GM12878 (cell line): ENCODE measurements around the gene CHST8. TPM values are rescaled to one million over a fixed set of nuclear protein-coding genes. Genes with fewer than 3 reads are reported as not detected.

Experiments used
- ATAC-seq: fragments of 200-7000 bp; cut with Tn5 transposase; 3 replicates; pipeline ENCODE4 v1.9.1; 2020; ENCODE audit warnings: mild to moderate bottlenecking, moderate library complexity
- BruUV-seq: library from RNA; stranded (reverse); fragments of 400-500 nt; replicated peaks from 2 replicates; lab custom pipeline; 2021; lab: Mats Ljungman, UMichigan
- CTCF ChIA-PET: fragments of 300-600 bp; sonication (Branson Sonifier 250); formaldehyde crosslinking; extraction: SDS; loops from one replicate; lab custom pipeline; 2021; ENCODE audit warnings: inconsistent platforms; lab: Yijun Ruan, JAX
- POLR2A ChIA-PET: fragments of 350-600 bp; formaldehyde crosslinking; extraction: SDS; loops from one replicate; lab custom pipeline; 2021; ENCODE audit warnings: inconsistent platforms; lab: Charles Lee
- RAD21 ChIA-PET: fragments of 300-600 bp; sonication (Branson Sonifier 250); formaldehyde crosslinking; loops from one replicate; lab custom pipeline; 2023; ENCODE audit warnings: antibody characterized with exemption; ENCODE audit not compliant: unreplicated experiment; lab: Charles Lee
- SMC1A ChIA-PET: fragments of 300-600 bp; sonication (Branson Sonifier 250); formaldehyde crosslinking; loops from one replicate; lab custom pipeline; 2023; ENCODE audit not compliant: unreplicated experiment, uncharacterized antibody; lab: Charles Lee
- DNase-seq: peaks from one replicate; pipeline ENCODE4 v3.0.0-alpha.2; 2011; ENCODE audit warnings: low read depth, low spot score
- FAIRE-seq: peaks from 3 replicates; lab custom pipeline; 2011; peaks lifted over from hg19 to GRCh38; lab: Jason Lieb, UNC
- H2AFZ ChIP-seq: 2 replicates; pipeline ENCODE4 v1.6.0; 2011; ENCODE audit warnings: low read depth, low read length, control low read depth; ENCODE audit not compliant: control insufficient read depth
- H3K27ac ChIP-seq: 2 replicates; pipeline ENCODE4 v1.5.1; 2011; ENCODE audit warnings: control low read depth; ENCODE audit not compliant: control insufficient read depth, insufficient read depth
- H3K27me3 ChIP-seq, 2 experiments: replicated peaks in 1 of 2; 2 replicates each; pipeline versions ENCODE4 v1.6.0 to v1.6.1; 2011; ENCODE audit warnings: low read length in 1 of 2; ENCODE audit not compliant: control insufficient read depth in 2 of 2, insufficient read depth in 2 of 2
- H3K36me3 ChIP-seq, 2 experiments: 2 replicates each; pipeline ENCODE4 v1.5.1; 2011; ENCODE audit warnings: low read length in 1 of 2; ENCODE audit not compliant: control insufficient read depth in 2 of 2, insufficient read depth in 2 of 2
- H3K4me1 ChIP-seq: 2 replicates; pipeline ENCODE4 v1.6.1; 2011; ENCODE audit warnings: mild to moderate bottlenecking, low read length, moderate library complexity, mixed read lengths; ENCODE audit not compliant: control insufficient read depth, insufficient read depth
- H3K4me2 ChIP-seq: 2 replicates; pipeline ENCODE4 v1.6.0; 2011; ENCODE audit warnings: control low read depth; ENCODE audit not compliant: control insufficient read depth, insufficient read depth
- H3K4me3 ChIP-seq: fragments of 200-600 bp; sonication (generic); 2 replicates; pipeline ENCODE4 v1.5.1; 2016
- H3K79me2 ChIP-seq: 2 replicates; pipeline ENCODE4 v1.6.0; 2011; ENCODE audit warnings: low read length; ENCODE audit not compliant: control insufficient read depth, insufficient read depth
- H3K9ac ChIP-seq: 2 replicates; pipeline ENCODE4 v1.8.0; 2011; ENCODE audit warnings: low read length, control low read depth, mixed read lengths; ENCODE audit not compliant: control insufficient read depth, insufficient read depth
- H3K9me3 ChIP-seq: replicated peaks from 3 replicates; pipeline ENCODE4 v1.5.1; 2011; ENCODE audit warnings: mild to moderate bottlenecking, low read length; ENCODE audit not compliant: control insufficient read depth, insufficient read depth
- H4K20me1 ChIP-seq: 2 replicates; pipeline ENCODE4 v1.6.0; 2011; ENCODE audit not compliant: control insufficient read depth, insufficient read depth
- BRCA1 ChIP-seq: IDR thresholded peaks from 2 replicates; pipeline ENCODE4 v1.6.1; 2011; ENCODE audit warnings: low read depth, low read length, improper control_type of control experiment
- KDM1A ChIP-seq: fragments of 200-600 bp; sonication (generic); IDR thresholded peaks from 2 replicates; pipeline ENCODE4 v1.6.1; 2016; ENCODE audit warnings: borderline replicate concordance
- MTA2 ChIP-seq: fragments of 450-650 bp; IDR thresholded peaks from 2 replicates; pipeline ENCODE4 v1.6.1; 2016; ENCODE audit warnings: low read depth, mild to moderate bottlenecking, moderate library complexity
- SMC3 ChIP-seq: IDR thresholded peaks from 2 replicates; pipeline ENCODE4 v1.6.1; 2011; ENCODE audit warnings: low read length, improper control_type of control experiment, borderline replicate concordance
- TAF1 ChIP-seq: IDR thresholded peaks from 2 replicates; pipeline ENCODE4 v1.6.1; 2011; ENCODE audit warnings: mild to moderate bottlenecking, low read depth, low read length, borderline replicate concordance
- WGBS: methylation state at CpG from one replicate; pipeline ENCODE4 v1.1.6; 2016; ENCODE audit warnings: low lambda C conversion rate; ENCODE audit not compliant: insufficient replicate concordance, insufficient coverage; ENCODE audit errors: missing lambda C conversion rate; 5-methylcytosine and 5-hydroxymethylcytosine counted together
- in situ Hi-C: fragments of 300-500 bp; cut with MboI; formaldehyde crosslinking; loops from 9 replicates; pipeline ENCODE4 v1.14.3; 2018; ENCODE audit warnings: mixed read lengths
- intact Hi-C: fragments of 100-400 bp; cut with micrococcal nuclease; formaldehyde crosslinking; loops from one replicate; pipeline ENCODE4 v1.14.2; 2022; ENCODE audit not compliant: unreplicated experiment
- polyA plus RNA-seq, 11 experiments: library from polyadenylated mRNA; depleted of rRNA in 4 of 11; unstranded in 6 of 11; stranded (reverse) in 5 of 11; fragments of >200 nt; fragmentation: Nextera tagmentation in 4 of 11; fragmentation: Illumina TruSeq in 1 of 11; extraction: Ambion mirVana in 4 of 11; extraction: Trizol in 1 of 11; gene quantifications; 1 replicate in 1 of 11; 2 replicates in 10 of 11; pipeline versions ENCODE4 v1.2.1 to v1.2.3, GENCODE V29; 2011 to 2016; ENCODE audit warnings: inconsistent platforms in 2 of 11, missing spikeins in 2 of 11, low read depth in 1 of 11
- total RNA-seq, 4 experiments: library from RNA; depleted of rRNA in 3 of 4; stranded (reverse); fragments of >200 nt in 3 of 4; fragmentation: Illumina TruSeq in 1 of 4; extraction: Trizol in 1 of 4; gene quantifications; 2 replicates each; pipeline versions ENCODE4 v1.2.1 to v1.2.3, GENCODE V29; 2013 to 2021
- TF ChIP-seq, protein P1 (sequence below): IDR thresholded peaks from 2 replicates; pipeline ENCODE4 v1.6.1; 2011; ENCODE audit warnings: low read depth, mild to moderate bottlenecking, low read length, moderate library complexity, borderline replicate concordance; ENCODE audit errors: extremely low read depth
- TF ChIP-seq, protein P2 (sequence below): fragments of 450-650 bp; IDR thresholded peaks from 2 replicates; pipeline ENCODE4 v1.6.1; 2017; ENCODE audit warnings: low read depth, mild to moderate bottlenecking, moderate library complexity
- TF ChIP-seq, protein P3 (sequence below): fragments of 450-650 bp; IDR thresholded peaks from 2 replicates; pipeline ENCODE4 v1.6.1; 2016; ENCODE audit warnings: mild to moderate bottlenecking
- TF ChIP-seq, protein P4 (sequence below): fragments of 450-650 bp; IDR thresholded peaks from 2 replicates; pipeline ENCODE4 v1.6.1; 2017; ENCODE audit warnings: antibody characterized with exemption, mild to moderate bottlenecking, moderate library complexity

CHST8 gene
- total and polyA plus RNA-seq, 10 of the 15 experiments (the other 5 are each of a cell fraction or from before 2014, with no cell fraction given): 0.06 TPM; not detected in 9

DNA sequence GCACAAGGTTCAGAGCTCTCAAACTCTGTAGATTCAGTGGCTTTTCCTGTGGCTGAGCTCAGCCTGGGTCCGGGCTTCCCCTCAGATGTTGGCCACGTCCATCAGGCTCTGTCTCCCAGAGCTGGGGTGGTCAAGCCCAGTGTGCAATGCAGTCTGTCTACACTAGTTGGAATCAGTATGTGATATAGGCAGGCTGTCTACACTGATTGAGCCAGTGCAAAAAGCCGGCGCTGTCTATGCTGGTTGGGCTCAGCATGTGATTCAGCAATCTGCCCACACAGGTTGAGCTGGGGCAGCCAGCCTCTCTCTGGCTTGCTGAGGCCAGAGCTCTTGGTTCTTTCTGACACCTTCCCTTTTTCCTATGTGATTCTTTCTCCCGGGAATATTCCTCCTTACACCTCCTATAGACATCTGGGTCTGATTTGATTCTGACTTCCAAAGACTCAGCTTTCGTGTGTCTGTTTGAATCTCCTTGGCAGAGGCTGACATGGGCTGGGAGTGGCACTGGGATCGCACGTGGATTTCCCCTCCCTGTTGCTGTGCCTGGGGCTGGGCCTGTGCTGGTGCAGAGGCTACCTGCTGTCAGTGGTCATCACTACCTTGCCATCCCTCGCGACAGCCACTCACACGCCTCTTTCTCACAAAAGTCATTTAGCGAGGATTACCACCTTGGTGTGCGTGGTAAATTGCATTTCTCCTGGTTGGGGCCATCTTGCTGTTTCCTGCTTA is 9.3 kb downstream of the CHST8 start (continued):
- TF ChIP-seq, protein P1, sequence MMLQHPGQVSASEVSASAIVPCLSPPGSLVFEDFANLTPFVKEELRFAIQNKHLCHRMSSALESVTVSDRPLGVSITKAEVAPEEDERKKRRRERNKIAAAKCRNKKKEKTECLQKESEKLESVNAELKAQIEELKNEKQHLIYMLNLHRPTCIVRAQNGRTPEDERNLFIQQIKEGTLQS: no peak
- no peak for TF ChIP-seq MTA2
- TF ChIP-seq, all 136 proteins: peak for 0

DNA sequence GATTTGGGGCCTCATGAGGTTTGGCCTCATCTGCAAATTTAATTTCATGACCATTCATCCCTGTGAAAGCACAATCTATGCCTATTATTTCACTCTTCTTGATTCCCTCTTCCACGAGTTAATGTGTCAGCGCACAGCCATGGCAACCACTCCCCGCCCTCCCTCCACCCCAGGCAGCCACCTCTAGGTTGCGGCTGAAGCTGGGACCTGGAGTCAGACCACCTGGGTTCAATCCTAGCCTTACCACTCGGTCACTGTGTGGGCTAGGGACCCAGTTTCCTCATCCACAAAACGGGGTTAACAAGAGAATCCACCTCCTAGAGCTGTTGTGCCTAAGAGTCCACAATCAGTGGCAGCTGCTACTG is 9.8 kb downstream of the CHST8 start:
- no peak for ATAC-seq
- ChIA-PET RAD21 (no interaction called here), POLR2A (no interaction called here), CTCF (no interaction called here), SMC1A (no interaction called here)
- intact Hi-C loops: no loop called here
- no peaks in the 10 kb centered on the region for H3K9me3 ChIP-seq
- H3K36me3 ChIP-seq: no peaks in the 10 kb centered on the region
- no peaks in the 10 kb centered on the region for H3K4me1 ChIP-seq
- no peak overlapping the region for H2AFZ ChIP-seq
- H3K4me2 ChIP-seq: no peak overlapping the region
- no peak overlapping the region for H3K4me3 ChIP-seq
- TF ChIP-seq BRCA1: no peak
- TF ChIP-seq, protein P2, sequence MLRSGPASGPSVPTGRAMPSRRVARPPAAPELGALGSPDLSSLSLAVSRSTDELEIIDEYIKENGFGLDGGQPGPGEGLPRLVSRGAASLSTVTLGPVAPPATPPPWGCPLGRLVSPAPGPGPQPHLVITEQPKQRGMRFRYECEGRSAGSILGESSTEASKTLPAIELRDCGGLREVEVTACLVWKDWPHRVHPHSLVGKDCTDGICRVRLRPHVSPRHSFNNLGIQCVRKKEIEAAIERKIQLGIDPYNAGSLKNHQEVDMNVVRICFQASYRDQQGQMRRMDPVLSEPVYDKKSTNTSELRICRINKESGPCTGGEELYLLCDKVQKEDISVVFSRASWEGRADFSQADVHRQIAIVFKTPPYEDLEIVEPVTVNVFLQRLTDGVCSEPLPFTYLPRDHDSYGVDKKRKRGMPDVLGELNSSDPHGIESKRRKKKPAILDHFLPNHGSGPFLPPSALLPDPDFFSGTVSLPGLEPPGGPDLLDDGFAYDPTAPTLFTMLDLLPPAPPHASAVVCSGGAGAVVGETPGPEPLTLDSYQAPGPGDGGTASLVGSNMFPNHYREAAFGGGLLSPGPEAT: no peak
- TF ChIP-seq TAF1: no peak
- TF ChIP-seq, protein P3, sequence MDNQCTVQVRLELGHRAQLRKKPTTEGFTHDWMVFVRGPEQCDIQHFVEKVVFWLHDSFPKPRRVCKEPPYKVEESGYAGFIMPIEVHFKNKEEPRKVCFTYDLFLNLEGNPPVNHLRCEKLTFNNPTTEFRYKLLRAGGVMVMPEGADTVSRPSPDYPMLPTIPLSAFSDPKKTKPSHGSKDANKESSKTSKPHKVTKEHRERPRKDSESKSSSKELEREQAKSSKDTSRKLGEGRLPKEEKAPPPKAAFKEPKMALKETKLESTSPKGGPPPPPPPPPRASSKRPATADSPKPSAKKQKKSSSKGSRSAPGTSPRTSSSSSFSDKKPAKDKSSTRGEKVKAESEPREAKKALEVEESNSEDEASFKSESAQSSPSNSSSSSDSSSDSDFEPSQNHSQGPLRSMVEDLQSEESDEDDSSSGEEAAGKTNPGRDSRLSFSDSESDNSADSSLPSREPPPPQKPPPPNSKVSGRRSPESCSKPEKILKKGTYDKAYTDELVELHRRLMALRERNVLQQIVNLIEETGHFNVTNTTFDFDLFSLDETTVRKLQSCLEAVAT: no peak
- TF ChIP-seq, protein P1: no peak
- TF ChIP-seq, protein P4, sequence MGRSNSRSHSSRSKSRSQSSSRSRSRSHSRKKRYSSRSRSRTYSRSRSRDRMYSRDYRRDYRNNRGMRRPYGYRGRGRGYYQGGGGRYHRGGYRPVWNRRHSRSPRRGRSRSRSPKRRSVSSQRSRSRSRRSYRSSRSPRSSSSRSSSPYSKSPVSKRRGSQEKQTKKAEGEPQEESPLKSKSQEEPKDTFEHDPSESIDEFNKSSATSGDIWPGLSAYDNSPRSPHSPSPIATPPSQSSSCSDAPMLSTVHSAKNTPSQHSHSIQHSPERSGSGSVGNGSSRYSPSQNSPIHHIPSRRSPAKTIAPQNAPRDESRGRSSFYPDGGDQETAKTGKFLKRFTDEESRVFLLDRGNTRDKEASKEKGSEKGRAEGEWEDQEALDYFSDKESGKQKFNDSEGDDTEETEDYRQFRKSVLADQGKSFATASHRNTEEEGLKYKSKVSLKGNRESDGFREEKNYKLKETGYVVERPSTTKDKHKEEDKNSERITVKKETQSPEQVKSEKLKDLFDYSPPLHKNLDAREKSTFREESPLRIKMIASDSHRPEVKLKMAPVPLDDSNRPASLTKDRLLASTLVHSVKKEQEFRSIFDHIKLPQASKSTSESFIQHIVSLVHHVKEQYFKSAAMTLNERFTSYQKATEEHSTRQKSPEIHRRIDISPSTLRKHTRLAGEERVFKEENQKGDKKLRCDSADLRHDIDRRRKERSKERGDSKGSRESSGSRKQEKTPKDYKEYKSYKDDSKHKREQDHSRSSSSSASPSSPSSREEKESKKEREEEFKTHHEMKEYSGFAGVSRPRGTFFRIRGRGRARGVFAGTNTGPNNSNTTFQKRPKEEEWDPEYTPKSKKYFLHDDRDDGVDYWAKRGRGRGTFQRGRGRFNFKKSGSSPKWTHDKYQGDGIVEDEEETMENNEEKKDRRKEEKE: no peak
- TF ChIP-seq SMC3: no peak
- no peak for TF ChIP-seq KDM1A
- H3K9ac ChIP-seq: no peak overlapping the region
- DNase-seq: no peak
- WGBS: 16% methylated on average over 6 of the region's 6 CpGs
- FAIRE-seq: no peak
- in situ Hi-C loops: no loop called here
- H3K27ac ChIP-seq: no peak overlapping the region
- no peaks in the 10 kb centered on the region for H3K79me2 ChIP-seq
- H4K20me1 ChIP-seq: no peaks in the 10 kb centered on the region
- 0 out of 4 replicates have a peak, but pooled peaks cover 0 to 1% of the 10 kb centered on the region in 2 experiments for H3K27me3 ChIP-seq
- no TSS peak for BruUV-seq
